DOHH2 (cell line): ENCODE measurements around the gene C9orf78.

ENCODE experiments used
- EZH2phosphoT487 ChIP-seq: fragments of 200-600 bp; sonication (generic); IDR thresholded peaks from 2 replicates; pipeline ENCODE4 v1.6.1; 2017; ENCODE audit warnings: borderline replicate concordance, mild to moderate bottlenecking, antibody characterized with exemption, low read length, moderate library complexity, mixed read lengths
- TF ChIP-seq, protein P1 (sequence below): fragments of 200-600 bp; sonication (generic); IDR thresholded peaks from one replicate; pipeline ENCODE4 v1.5.1; 2014; ENCODE audit warnings: antibody characterized with exemption, mild to moderate bottlenecking, low read depth, low read length; ENCODE audit not compliant: poor library complexity, severe bottlenecking

GRCh38 chr9:129822898-129823541 lies 12.1 kb downstream of the C9orf78 start:
- TF ChIP-seq, protein P1, sequence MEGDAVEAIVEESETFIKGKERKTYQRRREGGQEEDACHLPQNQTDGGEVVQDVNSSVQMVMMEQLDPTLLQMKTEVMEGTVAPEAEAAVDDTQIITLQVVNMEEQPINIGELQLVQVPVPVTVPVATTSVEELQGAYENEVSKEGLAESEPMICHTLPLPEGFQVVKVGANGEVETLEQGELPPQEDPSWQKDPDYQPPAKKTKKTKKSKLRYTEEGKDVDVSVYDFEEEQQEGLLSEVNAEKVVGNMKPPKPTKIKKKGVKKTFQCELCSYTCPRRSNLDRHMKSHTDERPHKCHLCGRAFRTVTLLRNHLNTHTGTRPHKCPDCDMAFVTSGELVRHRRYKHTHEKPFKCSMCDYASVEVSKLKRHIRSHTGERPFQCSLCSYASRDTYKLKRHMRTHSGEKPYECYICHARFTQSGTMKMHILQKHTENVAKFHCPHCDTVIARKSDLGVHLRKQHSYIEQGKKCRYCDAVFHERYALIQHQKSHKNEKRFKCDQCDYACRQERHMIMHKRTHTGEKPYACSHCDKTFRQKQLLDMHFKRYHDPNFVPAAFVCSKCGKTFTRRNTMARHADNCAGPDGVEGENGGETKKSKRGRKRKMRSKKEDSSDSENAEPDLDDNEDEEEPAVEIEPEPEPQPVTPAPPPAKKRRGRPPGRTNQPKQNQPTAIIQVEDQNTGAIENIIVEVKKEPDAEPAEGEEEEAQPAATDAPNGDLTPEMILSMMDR, result no peak
- no peak for TF ChIP-seq EZH2phosphoT487
